Loucy (cell line): Measurements from ENCODE around the gene NAT9.

Source experiments
- H2AFZ ChIP-seq: fragments of 200-600 bp; sonication (generic); 2 replicates; pipeline ENCODE4 v1.6.0; 2016; ENCODE audit warnings: antibody characterized with exemption, mild to moderate bottlenecking, low read length, moderate library complexity
- H3F3A ChIP-seq: fragments of 200-600 bp; 2 replicates; pipeline ENCODE4 v1.6.0; 2016; ENCODE audit warnings: antibody characterized with exemption, low read depth, mild to moderate bottlenecking
- H3K27me3 ChIP-seq: fragments of 200-600 bp; sonication (generic); 2 replicates; pipeline ENCODE4 v1.6.1; 2014; ENCODE audit warnings: low read length, mild to moderate bottlenecking; ENCODE audit not compliant: insufficient read depth, poor library complexity, severe bottlenecking
- H3K36me3 ChIP-seq: fragments of 200-600 bp; sonication (generic); 2 replicates; pipeline ENCODE4 v1.6.1; 2016; ENCODE audit warnings: low read length; ENCODE audit not compliant: insufficient read depth
- H3K4me1 ChIP-seq: fragments of 200-600 bp; sonication (generic); 2 replicates; pipeline ENCODE4 v1.5.1; 2014; ENCODE audit warnings: low read length, mild to moderate bottlenecking; ENCODE audit not compliant: insufficient read depth, poor library complexity, severe bottlenecking
- H3K4me2 ChIP-seq: fragments of 200-600 bp; sonication (generic); 2 replicates; pipeline ENCODE4 v1.6.0; 2014; ENCODE audit warnings: antibody characterized with exemption, low read length, low read depth, mild to moderate bottlenecking; ENCODE audit not compliant: poor library complexity, severe bottlenecking
- H3K4me3 ChIP-seq: fragments of 200-600 bp; sonication (generic); 2 replicates; pipeline ENCODE4 v1.5.1; 2014; ENCODE audit warnings: low read length, mild to moderate bottlenecking, mixed read lengths; ENCODE audit not compliant: poor library complexity, severe bottlenecking
- H3K79me2 ChIP-seq: fragments of 200-600 bp; sonication (generic); 2 replicates; pipeline ENCODE4 v1.6.1; 2014; ENCODE audit warnings: low read length; ENCODE audit not compliant: insufficient read depth
- H3K9ac ChIP-seq: fragments of 200-600 bp; sonication (generic); 2 replicates; pipeline ENCODE4 v1.6.0; 2014; ENCODE audit warnings: mild to moderate bottlenecking, low read depth, low read length, moderate library complexity; ENCODE audit not compliant: poor library complexity, severe bottlenecking
- H3K9me2 ChIP-seq: fragments of 200-600 bp; sonication (generic); replicated peaks from 2 replicates; pipeline ENCODE4 v1.6.1; 2016; ENCODE audit warnings: low read depth, low read length, mixed read lengths
- H3K9me3 ChIP-seq: fragments of 200-600 bp; sonication (generic); 2 replicates; pipeline ENCODE4 v1.6.1; 2014; ENCODE audit warnings: mild to moderate bottlenecking, antibody characterized with exemption, low read length, low read depth; ENCODE audit not compliant: insufficient read depth
- H4K20me1 ChIP-seq: fragments of 200-600 bp; sonication (generic); 2 replicates; pipeline ENCODE4 v1.6.0; 2014; ENCODE audit warnings: antibody characterized with exemption, low read length, mild to moderate bottlenecking; ENCODE audit not compliant: insufficient read depth, poor library complexity, severe bottlenecking
- CTCF ChIP-seq: fragments of 200-600 bp; sonication (generic); conservative IDR thresholded peaks from 2 replicates; pipeline ENCODE4 v1.5.1; 2014; ENCODE audit warnings: mild to moderate bottlenecking, antibody characterized with exemption, low read length
- EZH2phosphoT487 ChIP-seq: fragments of 200-600 bp; IDR thresholded peaks from 2 replicates; pipeline ENCODE4 v1.6.1; 2018; ENCODE audit warnings: antibody characterized with exemption, mild to moderate bottlenecking, moderate library complexity, borderline replicate concordance

NAT9 gene

GRCh38 chr17:74746376-74746775 is 29.8 kb downstream of the NAT9 start:
- Histone ChIP-seq H3K36me3 (no peaks in the 10 kb centered on the region), H3K4me2 (peak overlapping the region; percentile 64), H3K79me2 (peaks cover 67% of the 10 kb centered on the region), H4K20me1 (peaks cover 33% of the 10 kb centered on the region), H3K9ac (peak overlapping the region; percentile 58), H3K4me1 (peaks cover 59% of the 10 kb centered on the region), H3F3A (peaks cover 21% of the 10 kb centered on the region; the same call in 1 of the 2 replicates), H3K27me3 (peaks cover 7% of the 10 kb centered on the region), H3K9me3 (no peaks in the 10 kb centered on the region), H2AFZ (no peak overlapping the region), H3K9me2 (no peaks in the 10 kb centered on the region), H3K4me3 (no peak overlapping the region)
- no peak for TF ChIP-seq EZH2phosphoT487
- TF ChIP-seq CTCF: no peak

- Histone ChIP-seq H3K4me1 (peaks cover 66% of the 10 kb centered on the region), H3K4me3 (no peak overlapping the region), H2AFZ (no peak overlapping the region), H3K79me2 (peaks cover 67% of the 10 kb centered on the region), H3K27me3 (peaks cover 7% of the 10 kb centered on the region), H3K36me3 (no peaks in the 10 kb centered on the region), H3K9ac (no peak overlapping the region), H4K20me1 (peaks cover 26% of the 10 kb centered on the region), H3F3A (peaks cover 21% of the 10 kb centered on the region; the same call in 1 of the 2 replicates), H3K9me3 (no peaks in the 10 kb centered on the region), H3K9me2 (no peaks in the 10 kb centered on the region), H3K4me2 (peak overlapping the region; percentile 78)
- TF ChIP-seq EZH2phosphoT487 (no peak), CTCF (no peak)
Observed at GRCh38 chr17:74745548-74746177, 30.5 kb downstream of the NAT9 start.

GRCh38 chr17:74744714-74745547 is 31.2 kb downstream of the NAT9 start:
- H2AFZ ChIP-seq: no peak overlapping the region

More at GRCh38 chr17:74744714-74745547, 31.2 kb downstream of the NAT9 start:
- Histone ChIP-seq H3K36me3 (no peaks in the 10 kb centered on the region), H3K4me1 (peaks cover 73% of the 10 kb centered on the region), H3K4me3 (peak overlapping the region; percentile 37), H3K9me3 (no peaks in the 10 kb centered on the region), H3K27me3 (peaks cover 7% of the 10 kb centered on the region), H3K9ac (peak overlapping the region; percentile 49), H3K9me2 (no peaks in the 10 kb centered on the region), H3K79me2 (peaks cover 67% of the 10 kb centered on the region), H3F3A (peaks cover 21% of the 10 kb centered on the region; the same call in 1 of the 2 replicates), H3K4me2 (peak overlapping the region; percentile 78), H4K20me1 (peaks cover 18% of the 10 kb centered on the region)
- no peak for TF ChIP-seq EZH2phosphoT487
- peak; percentile 100 for TF ChIP-seq CTCF
